ENCODE measurements around the gene NPIPB2.

GRCh38 chr16:11985250-11985649 is 43.4 kb upstream of the NPIPB2 start:
- TF ChIP-seq CTCF (IDR thresholded peaks at IDR 0.05; ENCODE audit: insufficient read depth, low read length) = no peak
- TF ChIP-seq POLR2AphosphoS5 (IDR thresholded peaks at IDR 0.05; ENCODE audit: low read depth) = no peak
- TF ChIP-seq REST (IDR thresholded peaks at IDR 0.05; ENCODE audit: insufficient replicate concordance, low read depth) = no peak
- TF ChIP-seq GABPA (IDR thresholded peaks at IDR 0.05; ENCODE audit: low read depth) = no peak
- no peak for TF ChIP-seq SPI1 (IDR thresholded peaks at IDR 0.05; ENCODE audit: borderline replicate concordance, low read depth)

All from HL-60 (cell line).